ENCODE measurements around the gene DPF3.

DNA sequence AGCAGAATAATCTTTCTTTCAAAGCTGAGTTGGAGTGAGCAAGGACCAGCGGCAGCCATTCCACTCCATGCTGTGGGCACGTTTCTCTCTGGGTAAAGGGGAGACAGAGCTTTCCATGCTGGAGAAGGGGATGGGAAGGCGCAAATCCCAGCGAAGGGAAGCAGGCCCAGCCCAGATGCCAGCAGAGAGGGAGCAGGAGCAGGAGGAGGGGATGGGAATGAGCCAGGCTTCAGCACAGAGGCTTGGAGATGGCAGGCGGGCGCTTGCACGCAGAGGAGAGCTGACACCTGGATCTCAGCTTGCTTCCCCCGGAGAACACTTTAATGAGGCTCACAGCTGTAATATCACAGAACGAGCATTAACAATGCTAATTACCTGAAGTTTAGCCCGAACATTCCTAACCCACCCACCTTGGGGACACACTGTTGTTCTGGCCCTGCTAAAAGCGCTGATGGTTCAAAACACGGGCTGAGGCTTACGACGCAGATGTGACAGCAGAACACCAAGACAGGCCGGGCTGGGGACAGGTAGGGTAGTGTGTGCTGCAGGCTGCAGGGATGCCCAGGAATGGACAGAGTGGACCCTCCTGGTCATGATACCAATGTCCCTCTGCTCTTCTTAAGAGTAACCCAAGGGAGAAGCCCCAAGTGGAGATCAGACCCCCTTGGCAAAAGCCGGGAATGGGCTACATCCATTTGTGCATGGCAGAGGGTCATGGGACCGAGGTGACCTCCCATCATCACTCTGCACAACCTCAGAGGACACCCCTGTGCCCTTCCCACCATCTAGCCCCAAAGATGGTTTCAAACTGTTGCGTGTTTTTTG is 288.6 kb downstream of the DPF3 start:
- TF ChIP-seq, protein P1, sequence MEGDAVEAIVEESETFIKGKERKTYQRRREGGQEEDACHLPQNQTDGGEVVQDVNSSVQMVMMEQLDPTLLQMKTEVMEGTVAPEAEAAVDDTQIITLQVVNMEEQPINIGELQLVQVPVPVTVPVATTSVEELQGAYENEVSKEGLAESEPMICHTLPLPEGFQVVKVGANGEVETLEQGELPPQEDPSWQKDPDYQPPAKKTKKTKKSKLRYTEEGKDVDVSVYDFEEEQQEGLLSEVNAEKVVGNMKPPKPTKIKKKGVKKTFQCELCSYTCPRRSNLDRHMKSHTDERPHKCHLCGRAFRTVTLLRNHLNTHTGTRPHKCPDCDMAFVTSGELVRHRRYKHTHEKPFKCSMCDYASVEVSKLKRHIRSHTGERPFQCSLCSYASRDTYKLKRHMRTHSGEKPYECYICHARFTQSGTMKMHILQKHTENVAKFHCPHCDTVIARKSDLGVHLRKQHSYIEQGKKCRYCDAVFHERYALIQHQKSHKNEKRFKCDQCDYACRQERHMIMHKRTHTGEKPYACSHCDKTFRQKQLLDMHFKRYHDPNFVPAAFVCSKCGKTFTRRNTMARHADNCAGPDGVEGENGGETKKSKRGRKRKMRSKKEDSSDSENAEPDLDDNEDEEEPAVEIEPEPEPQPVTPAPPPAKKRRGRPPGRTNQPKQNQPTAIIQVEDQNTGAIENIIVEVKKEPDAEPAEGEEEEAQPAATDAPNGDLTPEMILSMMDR (IDR thresholded peaks at IDR 0.05) = no peak
- TF ChIP-seq, protein P2, sequence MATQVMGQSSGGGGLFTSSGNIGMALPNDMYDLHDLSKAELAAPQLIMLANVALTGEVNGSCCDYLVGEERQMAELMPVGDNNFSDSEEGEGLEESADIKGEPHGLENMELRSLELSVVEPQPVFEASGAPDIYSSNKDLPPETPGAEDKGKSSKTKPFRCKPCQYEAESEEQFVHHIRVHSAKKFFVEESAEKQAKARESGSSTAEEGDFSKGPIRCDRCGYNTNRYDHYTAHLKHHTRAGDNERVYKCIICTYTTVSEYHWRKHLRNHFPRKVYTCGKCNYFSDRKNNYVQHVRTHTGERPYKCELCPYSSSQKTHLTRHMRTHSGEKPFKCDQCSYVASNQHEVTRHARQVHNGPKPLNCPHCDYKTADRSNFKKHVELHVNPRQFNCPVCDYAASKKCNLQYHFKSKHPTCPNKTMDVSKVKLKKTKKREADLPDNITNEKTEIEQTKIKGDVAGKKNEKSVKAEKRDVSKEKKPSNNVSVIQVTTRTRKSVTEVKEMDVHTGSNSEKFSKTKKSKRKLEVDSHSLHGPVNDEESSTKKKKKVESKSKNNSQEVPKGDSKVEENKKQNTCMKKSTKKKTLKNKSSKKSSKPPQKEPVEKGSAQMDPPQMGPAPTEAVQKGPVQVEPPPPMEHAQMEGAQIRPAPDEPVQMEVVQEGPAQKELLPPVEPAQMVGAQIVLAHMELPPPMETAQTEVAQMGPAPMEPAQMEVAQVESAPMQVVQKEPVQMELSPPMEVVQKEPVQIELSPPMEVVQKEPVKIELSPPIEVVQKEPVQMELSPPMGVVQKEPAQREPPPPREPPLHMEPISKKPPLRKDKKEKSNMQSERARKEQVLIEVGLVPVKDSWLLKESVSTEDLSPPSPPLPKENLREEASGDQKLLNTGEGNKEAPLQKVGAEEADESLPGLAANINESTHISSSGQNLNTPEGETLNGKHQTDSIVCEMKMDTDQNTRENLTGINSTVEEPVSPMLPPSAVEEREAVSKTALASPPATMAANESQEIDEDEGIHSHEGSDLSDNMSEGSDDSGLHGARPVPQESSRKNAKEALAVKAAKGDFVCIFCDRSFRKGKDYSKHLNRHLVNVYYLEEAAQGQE (IDR thresholded peaks at IDR 0.05; ENCODE audit: insufficient read depth in 1 of 2, low read depth in 2 of 2, low read length in 1 of 2) = no peak
- no peak for TF ChIP-seq POLR2AphosphoS5 (IDR thresholded peaks at IDR 0.05; ENCODE audit: low read depth, low read length)
- TF ChIP-seq TCF7L2 (IDR thresholded peaks at IDR 0.05; ENCODE audit: low read depth, low read length) = no peak
